GM12891 (cell line): Measurements from ENCODE around the gene CALY.

ENCODE experiments used
- PAX5 ChIP-seq: IDR thresholded peaks from 2 replicates; pipeline ENCODE4 v1.6.1; 2011; ENCODE audit warnings: low read length, moderate library complexity, mild to moderate bottlenecking; ENCODE audit not compliant: insufficient read depth, severe bottlenecking
- POLR2A ChIP-seq: IDR thresholded peaks from 2 replicates; pipeline ENCODE4 v1.6.1; 2011; ENCODE audit warnings: low read depth, low read length, control low read depth
- POLR2AphosphoS5 ChIP-seq: IDR thresholded peaks from 2 replicates; pipeline ENCODE4 v1.6.1; 2011; ENCODE audit warnings: low read depth, low read length, control low read depth
- POU2F2 ChIP-seq: IDR thresholded peaks from 2 replicates; pipeline ENCODE4 v1.6.1; 2011; ENCODE audit warnings: low read depth, mild to moderate bottlenecking, control low read depth, low read length, moderate library complexity
- SPI1 ChIP-seq: IDR thresholded peaks from 2 replicates; pipeline ENCODE4 v1.6.1; 2011; ENCODE audit warnings: low read depth, low read length, control low read depth
- TAF1 ChIP-seq: IDR thresholded peaks from 2 replicates; pipeline ENCODE4 v1.6.1; 2011; ENCODE audit warnings: low read depth, low read length, control low read depth

DNA sequence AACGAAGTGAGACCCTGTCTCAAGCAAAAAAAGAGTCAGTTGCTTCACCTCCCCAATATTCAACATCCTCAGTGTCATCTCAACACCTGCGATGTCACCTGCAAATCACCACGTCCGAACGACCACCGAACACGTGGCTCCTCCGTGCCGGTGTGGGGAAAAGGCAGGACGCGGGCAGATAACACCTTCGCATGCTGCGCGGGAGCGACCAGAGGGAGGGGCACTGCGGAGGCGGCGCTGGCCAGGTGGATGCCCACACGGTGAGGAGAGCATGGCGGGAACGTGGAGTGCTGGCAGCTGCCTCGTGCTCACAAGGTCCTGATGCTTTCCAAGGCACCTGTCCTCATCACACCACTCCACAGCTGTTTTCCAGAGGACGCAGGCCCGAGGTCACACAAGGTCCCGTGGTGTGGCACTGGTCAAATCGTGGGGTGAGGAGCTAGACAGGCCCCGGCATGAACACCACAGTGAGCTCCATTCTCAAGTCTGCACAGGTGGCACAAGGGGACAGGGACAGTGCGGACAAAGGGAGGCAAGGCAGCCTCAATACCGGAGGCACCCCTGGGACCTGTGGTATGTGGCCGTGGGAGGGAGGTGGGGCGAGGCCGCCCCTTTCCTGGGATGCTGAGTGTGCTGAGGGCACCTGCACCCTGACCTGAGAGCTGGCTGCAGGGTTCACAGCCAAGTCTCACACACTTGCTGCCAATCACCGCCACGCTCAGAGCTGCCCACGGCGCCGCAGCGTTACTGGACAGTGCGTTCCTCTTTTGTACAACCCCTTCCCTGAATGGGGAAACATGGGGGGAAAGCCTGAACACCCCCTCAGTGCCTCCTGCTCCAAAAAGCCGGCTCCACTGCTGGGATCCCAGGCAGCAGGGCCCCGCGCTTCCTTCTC lies 41.0 kb downstream of the CALY start:
- TF ChIP-seq TAF1: no peak
- no peak for TF ChIP-seq POLR2AphosphoS5
- no peak for TF ChIP-seq POLR2A
- TF ChIP-seq POU2F2: no peak
- no peak for TF ChIP-seq SPI1
- TF ChIP-seq PAX5: no peak
